WTC11 (cell line): ENCODE measurements around the gene CD86. TPM values are rescaled to one million over a fixed set of nuclear protein-coding genes. Genes with fewer than 3 reads are reported as not detected.

Experiments
- ATAC-seq: fragments of 200-7000 bp; cut with Tn5 transposase; 2 replicates; pipeline ENCODE4 v1.10.0; 2021; ENCODE audit warnings: mild to moderate bottlenecking, moderate library complexity
- CTCF ChIA-PET: fragments of 300-600 bp; sonication (Branson Sonifier 250); formaldehyde crosslinking; loops from one replicate; lab custom pipeline; 2021; ENCODE audit warnings: antibody characterized with exemption; lab: Charles Lee
- POLR2A ChIA-PET: fragments of 350-600 bp; sonication (Branson Sonifier 250); formaldehyde crosslinking; loops from one replicate; lab custom pipeline; 2021; ENCODE audit warnings: antibody characterized with exemption; lab: Charles Lee
- DNase-seq: peaks from one replicate; pipeline ENCODE4 v3.0.0; 2021; ENCODE audit warnings: low spot score
- H3K27ac Mint-ChIP-seq: 2 replicates; pipeline ENCODE4 v1.8.0; 2021; ENCODE audit warnings: mixed read lengths
- H3K27me3 Mint-ChIP-seq: 2 replicates; pipeline ENCODE4 v1.8.0; 2021; ENCODE audit warnings: low read depth, mild to moderate bottlenecking, moderate library complexity, mixed read lengths
- H3K36me3 Mint-ChIP-seq: 2 replicates; pipeline ENCODE4 v1.8.0; 2021; ENCODE audit warnings: mixed read lengths
- H3K4me1 Mint-ChIP-seq: 2 replicates; pipeline ENCODE4 v1.8.0; 2022; ENCODE audit warnings: mixed read lengths
- H3K4me3 Mint-ChIP-seq: 2 replicates; pipeline ENCODE4 v1.8.0; 2021; ENCODE audit warnings: mild to moderate bottlenecking, moderate library complexity, mixed read lengths
- H3K9me3 Mint-ChIP-seq: 2 replicates; pipeline ENCODE4 v1.8.0; 2021; ENCODE audit warnings: mixed read lengths
- CTCF ChIP-seq: fragments of 200-600 bp; IDR thresholded peaks from 2 replicates; pipeline ENCODE4 v1.8.0; 2022; ENCODE audit warnings: antibody characterized with exemption
- E2F1 ChIP-seq: sonication (generic); formaldehyde crosslinking; IDR thresholded peaks from 2 replicates; pipeline ENCODE4 v1.8.0; 2022; ENCODE audit warnings: mild to moderate bottlenecking, missing genetic modification reagents
- FOXP1 ChIP-seq: sonication (generic); formaldehyde crosslinking; IDR thresholded peaks from 2 replicates; pipeline ENCODE4 v1.8.0; 2022; ENCODE audit warnings: missing genetic modification reagents, mild to moderate bottlenecking, moderate library complexity, borderline replicate concordance
- GABPB1 ChIP-seq: sonication (generic); formaldehyde crosslinking; IDR thresholded peaks from 2 replicates; pipeline ENCODE4 v1.8.1; 2023; ENCODE audit warnings: mild to moderate bottlenecking, missing genetic modification reagents
- PREB ChIP-seq: sonication (generic); formaldehyde crosslinking; IDR thresholded peaks from 2 replicates; pipeline ENCODE4 v1.8.1; 2022; ENCODE audit warnings: mild to moderate bottlenecking, missing genetic modification reagents, moderate library complexity, borderline replicate concordance
- RORB ChIP-seq: fragments of 250-450 bp; sonication (Bioruptor Pico); IDR thresholded peaks from 2 replicates; pipeline ENCODE4 v1.9.0; 2021; ENCODE audit warnings: mild to moderate bottlenecking
- TEAD4 ChIP-seq: sonication (generic); formaldehyde crosslinking; IDR thresholded peaks from 2 replicates; pipeline ENCODE4 v1.8.0; 2022; ENCODE audit warnings: mild to moderate bottlenecking, missing genetic modification reagents
- USF1 ChIP-seq: sonication (generic); formaldehyde crosslinking; IDR thresholded peaks from 2 replicates; pipeline ENCODE4 v1.8.0; 2022; ENCODE audit warnings: mild to moderate bottlenecking, missing genetic modification reagents
- USF2 ChIP-seq: sonication (generic); formaldehyde crosslinking; IDR thresholded peaks from 2 replicates; pipeline ENCODE4 v1.8.1; 2023; ENCODE audit warnings: mild to moderate bottlenecking, missing genetic modification reagents, moderate library complexity
- ZBTB43 ChIP-seq: sonication (generic); formaldehyde crosslinking; IDR thresholded peaks from 2 replicates; pipeline ENCODE4 v1.8.1; 2023; ENCODE audit warnings: mild to moderate bottlenecking, missing genetic modification reagents
- ZMAT4 ChIP-seq: fragments of 250-450 bp; sonication (Bioruptor Pico); IDR thresholded peaks from 2 replicates; pipeline ENCODE4 v1.9.0; 2021; ENCODE audit warnings: mild to moderate bottlenecking
- ZNF232 ChIP-seq: sonication (generic); formaldehyde crosslinking; IDR thresholded peaks from 2 replicates; pipeline ENCODE4 v1.8.0; 2022; ENCODE audit warnings: mild to moderate bottlenecking, missing genetic modification reagents
- ZNF416 ChIP-seq: fragments of 250-450 bp; sonication (Bioruptor Pico); IDR thresholded peaks from 2 replicates; pipeline ENCODE4 v1.9.0; 2021; ENCODE audit warnings: mild to moderate bottlenecking, inconsistent platforms
- ZNF532 ChIP-seq: fragments of 250-450 bp; sonication (Bioruptor Pico); IDR thresholded peaks from 2 replicates; pipeline ENCODE4 v1.9.0; 2021; ENCODE audit warnings: mild to moderate bottlenecking, borderline replicate concordance
- total RNA-seq: library from RNA; stranded (reverse); gene quantifications from 3 replicates; pipeline ENCODE4 v1.2.3, GENCODE V29; 2021

Gene CD86
- total RNA-seq, 1 experiment from 2014 or later = 0.61 TPM

- TF ChIP-seq ZNF416 (CRISPR knock-in tag) = no peak
- TF ChIP-seq, all 79 proteins: peak for 0
These were observed 42.0 kb downstream of the CD86 start (continued) for GRCh38 chr3:122097141-122097540.

GRCh38 chr3:122098611-122099010 lies 43.4 kb downstream of the CD86 start:
- no peak overlapping the region for H3K27ac Mint-ChIP-seq
- no peak for ATAC-seq
- H3K4me1 Mint-ChIP-seq = peaks cover 4% of the 10 kb centered on the region; the same call in 1 of the 2 replicates
- TF ChIP-seq PREB = no peak
- TF ChIP-seq USF1 (CRISPR knock-in tag) = no peak
- TF ChIP-seq CTCF = no peak
- no peak for TF ChIP-seq GABPB1 (CRISPR knock-in tag)
- no peak for TF ChIP-seq USF2 (CRISPR knock-in tag)
- no peak for TF ChIP-seq FOXP1 (CRISPR knock-in tag)
- no peak for TF ChIP-seq RORB (CRISPR knock-in tag)
- TF ChIP-seq ZBTB43 = no peak
- TF ChIP-seq ZNF532 (CRISPR knock-in tag) = no peak
- no peak for TF ChIP-seq ZNF232 (CRISPR knock-in tag)
- TF ChIP-seq, all 79 proteins: peak for 0
- Mint-ChIP-seq H3K36me3 (no peaks in the 10 kb centered on the region), H3K9me3 (no peaks in the 10 kb centered on the region), H3K4me3 (no peak overlapping the region), H3K27me3 (no peaks in the 10 kb centered on the region)
- CTCF ChIA-PET = no interaction called here
- POLR2A ChIA-PET = no interaction called here
- no peak for DNase-seq

GRCh38 chr3:122099255-122099654 lies 44.1 kb downstream of the CD86 start:
- Mint-ChIP-seq H3K4me3 (no peak overlapping the region), H3K27ac (no peak overlapping the region), H3K4me1 (peaks cover 4% of the 10 kb centered on the region; the same call in 1 of the 2 replicates), H3K27me3 (no peaks in the 10 kb centered on the region), H3K9me3 (no peaks in the 10 kb centered on the region), H3K36me3 (no peaks in the 10 kb centered on the region)
- ChIA-PET CTCF (no interaction called here), POLR2A (no interaction called here)
- TF ChIP-seq PREB = no peak
- no peak for TF ChIP-seq ZMAT4 (CRISPR knock-in tag)
- TF ChIP-seq TEAD4 (CRISPR knock-in tag) = no peak
- no peak for TF ChIP-seq E2F1
- ATAC-seq (no peak), DNase-seq (no peak)
